Activated CD4-positive, alpha-beta memory T cell treated with anti-CD3 and anti-CD28 coated beads, Interleukin-2, amount 10 ng/mL, durations not matched to agents 7 days and 5 days (primary cell): ENCODE results near the gene PACRG. TPM values are rescaled to one million over a fixed set of nuclear protein-coding genes. Genes with fewer than 3 reads are reported as not detected.

Source experiments
- CTCF ChIA-PET: fragments of 350-600 bp; sonication (Branson Sonifier 250); formaldehyde crosslinking; loops from one replicate; lab custom pipeline; 2021; ENCODE audit warnings: antibody characterized with exemption, inconsistent platforms; lab: Charles Lee
- POLR2A ChIA-PET: fragments of 350-600 bp; sonication (Branson Sonifier 250); formaldehyde crosslinking; loops from one replicate; lab custom pipeline; 2021; ENCODE audit warnings: antibody characterized with exemption; lab: Charles Lee
- DNase-seq: peaks from one replicate; pipeline ENCODE4 v3.0.0-alpha.2; 2020
- H3K27ac Mint-ChIP-seq: one replicate; pipeline ENCODE4 v1.8.0; 2021; ENCODE audit warnings: mild to moderate bottlenecking, mixed read lengths
- H3K27me3 Mint-ChIP-seq: one replicate; pipeline ENCODE4 v1.8.0; 2021; ENCODE audit warnings: mixed read lengths
- H3K36me3 Mint-ChIP-seq: one replicate; pipeline ENCODE4 v1.8.0; 2021; ENCODE audit warnings: low read depth, mixed read lengths
- H3K4me1 Mint-ChIP-seq: one replicate; pipeline ENCODE4 v1.8.0; 2021; ENCODE audit warnings: mixed read lengths
- H3K4me3 Mint-ChIP-seq: one replicate; pipeline ENCODE4 v1.8.0; 2021; ENCODE audit warnings: mild to moderate bottlenecking, mixed read lengths
- H3K9me3 Mint-ChIP-seq: one replicate; pipeline ENCODE4 v1.8.0; 2021; ENCODE audit warnings: mixed read lengths
- total RNA-seq, 2 experiments: library from RNA; stranded (reverse); gene quantifications; one replicate each; pipeline ENCODE4 v1.2.3, GENCODE V29; 2021

PACRG gene
- total RNA-seq, 2 experiments from 2014 or later: not detected

DNA sequence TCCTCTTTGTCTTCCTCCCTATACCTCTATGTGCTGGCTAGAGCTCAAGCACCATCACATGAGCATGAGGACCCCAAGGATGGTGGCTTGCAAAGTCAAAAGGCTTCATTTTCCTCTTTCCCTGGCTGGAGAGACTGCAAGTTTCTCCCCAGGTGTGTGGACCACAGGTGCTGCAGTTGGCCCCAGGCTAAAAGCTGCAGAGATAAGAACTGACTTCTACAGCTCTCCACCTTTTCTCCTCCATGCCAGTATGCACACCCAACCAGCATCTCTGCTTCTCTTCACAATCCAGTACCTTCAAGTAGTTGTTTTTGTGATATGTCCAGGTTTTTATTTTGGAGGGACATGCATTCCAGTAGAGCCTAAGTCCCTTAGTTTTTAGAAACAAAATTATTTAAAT lies 29.3 kb upstream of the PACRG start:
- Mint-ChIP-seq H3K27me3 (no peaks in the 10 kb centered on the region), H3K27ac (no peak overlapping the region), H3K9me3 (no peaks in the 10 kb centered on the region), H3K4me1 (no peaks in the 10 kb centered on the region), H3K36me3 (no peaks in the 10 kb centered on the region), H3K4me3 (no peak overlapping the region)
- no peak for DNase-seq
- ChIA-PET POLR2A (no interaction called here), CTCF (no interaction called here)

DNA sequence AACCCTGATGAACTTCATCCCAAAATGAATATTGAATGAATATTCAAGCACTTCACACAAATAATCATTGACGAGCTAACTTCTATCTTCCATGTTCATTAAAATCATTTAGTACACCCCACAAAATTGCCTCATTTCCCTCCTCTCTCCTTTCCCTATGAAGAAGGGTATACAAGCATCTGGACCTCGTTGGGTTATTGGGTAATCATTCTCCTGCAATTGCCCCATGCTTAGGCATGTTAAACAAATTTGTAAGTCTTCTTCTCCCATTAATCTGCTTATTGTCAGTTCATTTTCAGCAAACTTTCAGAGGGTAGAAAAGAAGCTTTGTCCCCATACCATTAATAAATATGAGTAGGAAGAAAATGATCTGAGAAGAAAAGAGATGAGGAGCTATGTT lies 27.8 kb upstream of the PACRG start:
- no peaks in the 10 kb centered on the region for H3K9me3 Mint-ChIP-seq
- ChIA-PET CTCF (no interaction called here), POLR2A (no interaction called here)
- no peak overlapping the region for H3K27ac Mint-ChIP-seq
- H3K4me3 Mint-ChIP-seq: no peak overlapping the region
- H3K36me3 Mint-ChIP-seq: no peaks in the 10 kb centered on the region
- H3K4me1 Mint-ChIP-seq: no peaks in the 10 kb centered on the region
- H3K27me3 Mint-ChIP-seq: no peaks in the 10 kb centered on the region
- no peak for DNase-seq

DNA sequence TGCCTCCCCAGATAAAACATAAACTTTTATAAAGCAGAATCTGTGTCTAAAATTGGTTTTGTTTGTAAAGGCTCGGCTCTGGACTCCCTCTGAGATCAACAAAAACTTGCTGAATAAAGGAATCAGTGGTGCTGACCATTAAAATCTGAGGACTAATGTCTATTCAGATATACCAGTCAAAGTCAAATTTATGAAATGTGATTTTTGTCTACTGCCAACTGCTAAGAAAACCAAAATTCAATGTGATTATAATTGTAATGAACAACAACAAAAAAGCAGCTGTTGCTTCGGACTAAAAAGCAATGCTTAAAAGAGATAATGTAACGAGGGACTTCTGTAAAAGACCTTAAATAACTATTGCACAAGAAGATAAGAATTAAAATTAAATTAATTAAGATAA lies 26.8 kb upstream of the PACRG start:
- CTCF ChIA-PET: no interaction called here
- no peaks in the 10 kb centered on the region for H3K36me3 Mint-ChIP-seq

DNA sequence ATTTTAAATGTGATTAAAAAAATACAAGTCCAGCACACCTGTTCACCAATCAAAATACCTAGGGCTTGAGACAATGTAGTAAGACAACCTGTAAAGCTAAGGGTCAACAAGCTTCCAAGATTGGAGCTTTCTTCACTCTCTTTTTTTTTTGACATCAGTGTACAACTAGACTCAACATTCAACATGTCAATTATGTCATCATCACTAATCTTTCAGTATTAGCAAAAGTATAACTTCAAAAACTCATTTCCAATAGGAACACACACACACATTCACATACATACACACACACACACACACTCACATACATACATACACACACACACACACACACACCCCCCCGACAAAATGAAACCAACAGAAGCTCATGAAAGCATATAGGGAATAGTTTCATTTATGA lies 26.2 kb upstream of the PACRG start:
- H3K4me3 Mint-ChIP-seq: no peak overlapping the region
- H3K27ac Mint-ChIP-seq: no peak overlapping the region
- POLR2A ChIA-PET: no interaction called here
- no peaks in the 10 kb centered on the region for H3K9me3 Mint-ChIP-seq
- no peaks in the 10 kb centered on the region for H3K27me3 Mint-ChIP-seq
- no peaks in the 10 kb centered on the region for H3K36me3 Mint-ChIP-seq
- DNase-seq: no peak
- CTCF ChIA-PET: no interaction called here
- no peaks in the 10 kb centered on the region for H3K4me1 Mint-ChIP-seq

More for the DNA sequence above, 26.8 kb upstream of the PACRG start:
- no peak for DNase-seq
- Mint-ChIP-seq H3K4me1 (no peaks in the 10 kb centered on the region), H3K4me3 (no peak overlapping the region), H3K27me3 (no peaks in the 10 kb centered on the region), H3K9me3 (no peaks in the 10 kb centered on the region), H3K27ac (no peak overlapping the region)
- POLR2A ChIA-PET: no interaction called here

DNA sequence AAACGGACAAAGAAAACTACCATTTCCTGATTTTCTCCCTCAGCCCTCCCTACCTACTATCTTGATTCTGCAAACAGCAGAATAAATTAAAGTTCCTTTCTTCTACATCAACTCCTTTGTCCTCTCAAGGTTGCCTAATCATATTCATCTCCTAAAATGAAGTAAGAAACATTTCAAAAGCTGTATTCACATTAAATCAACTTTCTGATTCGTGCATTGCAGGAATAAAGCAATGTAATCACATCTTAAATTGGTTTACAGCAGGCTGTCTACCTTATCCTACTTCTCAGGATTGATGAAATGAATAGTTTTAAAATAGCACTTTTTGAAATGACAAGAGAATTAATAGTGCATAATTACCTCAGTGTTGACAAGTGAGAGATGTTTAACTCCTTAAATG lies 25.3 kb upstream of the PACRG start:
- Mint-ChIP-seq H3K27me3 (no peaks in the 10 kb centered on the region), H3K4me1 (no peaks in the 10 kb centered on the region), H3K36me3 (no peaks in the 10 kb centered on the region), H3K27ac (no peak overlapping the region), H3K4me3 (no peak overlapping the region), H3K9me3 (no peaks in the 10 kb centered on the region)
- CTCF ChIA-PET: no interaction called here
- POLR2A ChIA-PET: no interaction called here
- no peak for DNase-seq

DNA sequence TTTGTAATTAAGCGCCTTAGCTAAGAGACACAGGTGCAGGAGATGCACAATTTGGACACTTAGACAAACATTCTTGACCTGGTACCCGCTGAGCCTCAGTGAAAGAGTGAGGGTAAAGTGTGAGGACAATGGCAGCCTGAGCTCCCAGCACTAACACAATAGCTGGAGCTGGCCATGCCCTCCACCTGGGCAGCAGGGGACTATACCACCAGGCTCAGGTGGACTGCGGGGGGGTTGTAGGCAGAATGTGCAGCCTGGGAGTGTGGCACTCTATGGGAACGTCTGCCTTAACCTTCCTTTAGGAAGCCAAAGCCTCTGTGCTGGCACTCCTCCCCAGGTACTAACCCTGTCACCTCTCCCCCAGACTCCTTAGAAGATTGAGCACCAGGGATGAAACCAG lies 23.8 kb upstream of the PACRG start:
- POLR2A ChIA-PET: no interaction called here
- no peaks in the 10 kb centered on the region for H3K9me3 Mint-ChIP-seq
- DNase-seq: no peak
- no peaks in the 10 kb centered on the region for H3K27me3 Mint-ChIP-seq
- no peak overlapping the region for H3K27ac Mint-ChIP-seq
- no peaks in the 10 kb centered on the region for H3K4me1 Mint-ChIP-seq
- CTCF ChIA-PET: no interaction called here
- H3K36me3 Mint-ChIP-seq: no peaks in the 10 kb centered on the region
- no peak overlapping the region for H3K4me3 Mint-ChIP-seq

DNA sequence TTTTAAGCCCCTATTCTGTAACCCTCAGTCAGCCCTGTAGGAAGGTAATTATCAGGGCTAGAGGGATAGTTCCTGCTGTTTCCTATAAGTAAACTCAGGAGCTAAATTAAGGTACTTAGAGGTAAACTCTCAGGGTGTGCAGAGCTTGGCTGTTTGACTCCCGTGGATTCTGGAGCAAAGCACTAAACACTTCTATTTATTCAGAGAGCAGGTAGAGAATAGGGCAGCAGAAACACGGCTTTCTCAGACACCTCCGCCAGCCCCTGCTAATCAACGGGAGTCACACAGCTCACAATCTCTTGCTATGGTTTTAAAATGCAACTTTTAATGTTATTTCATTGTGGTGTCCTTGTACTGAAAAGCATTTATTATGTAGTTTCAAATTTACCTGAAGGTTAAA lies 22.0 kb upstream of the PACRG start:
- POLR2A ChIA-PET: no interaction called here
- H3K27me3 Mint-ChIP-seq: no peaks in the 10 kb centered on the region
- no peak overlapping the region for H3K4me3 Mint-ChIP-seq
- H3K9me3 Mint-ChIP-seq: no peaks in the 10 kb centered on the region
- no peaks in the 10 kb centered on the region for H3K36me3 Mint-ChIP-seq
- no peaks in the 10 kb centered on the region for H3K4me1 Mint-ChIP-seq
- CTCF ChIA-PET: interaction anchor here (0.5 to 0.7 kb wide), 2 partner anchors 100 to 220 kb away, joined by 3 read pairs; no protein-coding TSS in a partner anchor
- no peak overlapping the region for H3K27ac Mint-ChIP-seq
- no peak for DNase-seq

DNA sequence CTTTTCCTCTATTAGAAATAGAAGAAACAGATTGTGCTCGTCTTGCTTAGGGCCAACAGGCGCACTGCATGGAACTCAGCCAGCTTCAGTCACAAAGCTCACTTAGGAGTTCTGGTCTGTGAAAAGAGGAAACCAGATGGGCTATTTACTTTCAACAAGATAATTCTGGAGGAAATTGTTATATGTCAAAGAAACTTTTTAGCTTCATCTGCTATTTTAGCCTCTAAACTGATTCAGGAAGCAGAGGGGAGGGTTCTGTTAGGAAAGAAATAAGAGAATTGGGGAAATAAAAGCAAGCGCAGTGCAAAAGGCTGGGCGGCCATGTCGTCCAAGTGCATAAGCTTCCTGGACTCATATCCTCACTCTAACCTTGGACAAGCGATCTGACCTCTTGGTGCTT lies 21.5 kb upstream of the PACRG start:
- CTCF ChIA-PET: interaction anchor here (0.5 kb wide), 1 partner anchor 100 kb away, joined by 3 read pairs; no protein-coding TSS in a partner anchor

DNA sequence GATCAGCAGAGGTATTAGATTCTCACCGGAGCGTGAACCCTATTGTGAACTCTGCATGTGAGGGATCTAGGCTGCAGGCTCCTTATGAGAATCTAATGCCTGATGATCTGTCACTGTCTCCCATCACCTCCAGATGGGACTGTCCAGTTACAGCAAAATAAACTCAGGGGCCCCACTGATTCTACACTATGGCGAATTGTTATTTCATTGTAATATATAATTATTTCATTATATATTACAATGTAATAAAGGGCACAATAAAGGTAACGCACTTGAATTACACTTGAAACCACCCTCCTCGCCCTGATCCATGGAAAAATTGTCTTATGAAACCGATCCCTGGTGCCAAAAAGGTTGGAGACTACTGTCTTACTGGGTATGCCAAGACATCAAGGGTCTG lies 18.8 kb upstream of the PACRG start:
- ChIA-PET POLR2A (interaction anchor here (0.6 kb wide), 1 partner anchor 19 kb away, joined by 4 read pairs; the partner anchor contains the start of gene PACRG), CTCF (no interaction called here)
- no peaks in the 10 kb centered on the region for H3K9me3 Mint-ChIP-seq
- no peaks in the 10 kb centered on the region for H3K36me3 Mint-ChIP-seq
- H3K27ac Mint-ChIP-seq: no peak overlapping the region
- DNase-seq: no peak
- H3K27me3 Mint-ChIP-seq: no peaks in the 10 kb centered on the region
- H3K4me1 Mint-ChIP-seq: no peaks in the 10 kb centered on the region
- no peak overlapping the region for H3K4me3 Mint-ChIP-seq

More for the DNA sequence above, 21.5 kb upstream of the PACRG start:
- H3K4me3 Mint-ChIP-seq: no peak overlapping the region
- no peaks in the 10 kb centered on the region for H3K36me3 Mint-ChIP-seq
- H3K27me3 Mint-ChIP-seq: no peaks in the 10 kb centered on the region
- no peak overlapping the region for H3K27ac Mint-ChIP-seq
- H3K9me3 Mint-ChIP-seq: no peaks in the 10 kb centered on the region
- no peak for DNase-seq
- POLR2A ChIA-PET: no interaction called here
- H3K4me1 Mint-ChIP-seq: no peaks in the 10 kb centered on the region

DNA sequence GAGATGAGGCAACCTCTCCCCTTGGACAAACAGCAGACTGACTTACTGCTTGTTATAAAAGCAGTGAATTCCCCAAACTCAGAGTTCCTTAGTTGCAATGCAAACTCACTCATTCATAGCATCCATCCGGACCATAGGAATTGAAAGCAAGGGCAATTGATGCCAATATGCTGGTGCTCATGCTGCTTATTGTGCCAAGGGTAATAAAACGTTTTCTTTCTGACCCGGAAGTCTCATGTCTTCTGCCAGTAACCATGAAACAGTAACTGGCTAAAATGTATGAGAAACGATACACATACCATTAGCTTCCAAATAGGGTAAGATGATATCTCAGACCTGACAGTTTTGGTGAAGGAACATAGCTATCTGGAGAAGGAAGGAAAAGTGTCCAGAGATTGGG lies 18.3 kb upstream of the PACRG start:
- H3K4me3 Mint-ChIP-seq: no peak overlapping the region
- no peak for DNase-seq
- no peaks in the 10 kb centered on the region for H3K36me3 Mint-ChIP-seq
- H3K27me3 Mint-ChIP-seq: no peaks in the 10 kb centered on the region
- H3K9me3 Mint-ChIP-seq: no peaks in the 10 kb centered on the region
- no peaks in the 10 kb centered on the region for H3K4me1 Mint-ChIP-seq
- ChIA-PET CTCF (no interaction called here), POLR2A (interaction anchor here (0.6 kb wide), 1 partner anchor 19 kb away, joined by 4 read pairs; the partner anchor contains the start of gene PACRG)
- no peak overlapping the region for H3K27ac Mint-ChIP-seq

DNA sequence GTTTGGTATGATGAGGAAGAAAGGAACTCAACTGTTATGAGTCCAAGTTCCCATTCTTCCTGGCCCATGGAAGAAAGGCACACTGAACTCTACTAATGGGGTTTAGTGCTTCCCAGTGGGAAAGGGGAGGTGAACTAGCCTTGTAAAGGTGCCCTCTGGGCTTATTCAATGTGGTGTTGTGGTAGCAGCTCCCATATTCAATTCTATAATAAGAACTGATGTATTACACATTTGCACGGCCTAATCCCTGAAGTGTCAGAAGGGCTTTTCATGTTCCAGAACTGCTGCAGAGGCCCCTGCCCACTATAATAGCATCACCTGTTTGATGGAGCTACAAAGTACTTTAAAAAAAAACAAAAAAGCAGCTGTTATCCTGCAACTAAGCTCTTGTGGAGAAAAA lies 17.4 kb upstream of the PACRG start:
- no peaks in the 10 kb centered on the region for H3K4me1 Mint-ChIP-seq
- POLR2A ChIA-PET: no interaction called here
- no peak overlapping the region for H3K4me3 Mint-ChIP-seq
- H3K27ac Mint-ChIP-seq: no peak overlapping the region
- no peaks in the 10 kb centered on the region for H3K27me3 Mint-ChIP-seq
- CTCF ChIA-PET: no interaction called here
- H3K36me3 Mint-ChIP-seq: no peaks in the 10 kb centered on the region
- DNase-seq: no peak
- no peaks in the 10 kb centered on the region for H3K9me3 Mint-ChIP-seq

DNA sequence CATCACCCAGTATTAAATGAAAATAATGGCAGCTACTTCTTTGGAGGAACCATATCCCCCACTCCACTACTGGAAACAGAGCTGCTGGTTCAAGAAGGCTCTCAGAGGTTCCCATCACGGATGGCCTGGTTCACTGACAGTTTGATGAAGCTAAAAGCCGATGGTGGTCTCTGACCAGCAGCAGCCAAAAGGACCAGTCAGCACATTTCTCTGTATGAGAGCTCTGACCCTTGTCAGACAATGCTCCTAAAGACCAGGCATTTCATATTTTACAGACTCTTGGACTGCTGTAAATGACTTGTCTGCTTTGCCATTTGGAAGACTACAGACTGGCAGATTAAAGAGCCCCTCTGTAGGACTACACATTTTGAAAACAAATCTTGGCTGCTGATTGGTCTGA lies 16.8 kb upstream of the PACRG start:
- ChIA-PET CTCF (no interaction called here), POLR2A (no interaction called here)
- Mint-ChIP-seq H3K27ac (no peak overlapping the region), H3K36me3 (no peaks in the 10 kb centered on the region), H3K4me1 (no peaks in the 10 kb centered on the region), H3K27me3 (no peaks in the 10 kb centered on the region), H3K9me3 (no peaks in the 10 kb centered on the region), H3K4me3 (no peak overlapping the region)
- no peak for DNase-seq

DNA sequence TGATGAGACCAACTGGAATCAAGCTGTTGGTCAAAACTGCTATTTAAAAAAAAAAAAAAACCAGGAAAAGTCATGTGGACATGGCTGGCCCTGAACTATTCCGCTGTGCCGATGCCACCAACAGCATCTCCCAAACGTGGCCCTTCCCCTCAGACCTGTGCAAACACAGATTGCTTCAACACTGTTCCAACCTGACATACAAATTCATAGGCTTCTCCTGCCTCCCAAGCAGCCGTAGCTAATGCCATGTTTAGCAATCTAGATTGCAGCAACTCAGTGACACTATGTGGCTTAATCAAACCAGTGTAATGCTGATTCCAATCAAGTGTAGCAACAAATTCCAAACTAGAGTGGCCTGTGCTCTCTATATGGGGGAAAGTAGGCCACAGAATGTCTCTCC lies 16.4 kb upstream of the PACRG start:
- Mint-ChIP-seq H3K4me3 (no peak overlapping the region), H3K27me3 (no peaks in the 10 kb centered on the region), H3K4me1 (no peaks in the 10 kb centered on the region), H3K9me3 (no peaks in the 10 kb centered on the region), H3K27ac (no peak overlapping the region), H3K36me3 (no peaks in the 10 kb centered on the region)
- no peak for DNase-seq
- POLR2A ChIA-PET: no interaction called here
- CTCF ChIA-PET: no interaction called here

DNA sequence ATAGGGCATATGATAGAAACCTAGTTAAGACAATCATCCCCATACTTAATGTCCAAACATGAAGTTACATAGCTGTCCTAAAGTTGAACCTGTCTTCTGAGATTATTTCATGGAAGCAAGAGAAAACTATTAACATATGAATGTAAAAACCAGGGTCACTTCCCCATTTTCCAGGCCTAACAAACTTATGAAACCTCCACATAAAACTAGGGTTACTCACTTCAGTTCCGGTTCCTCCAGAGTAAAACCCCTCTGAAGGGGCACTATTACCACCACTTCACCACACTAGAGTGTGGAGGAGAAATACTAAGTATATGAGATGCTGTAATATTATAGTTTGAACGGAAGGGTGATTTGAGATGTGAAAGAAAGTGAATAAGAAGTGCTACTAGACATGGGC lies 15.1 kb upstream of the PACRG start:
- no peaks in the 10 kb centered on the region for H3K4me1 Mint-ChIP-seq
- DNase-seq: no peak
- H3K36me3 Mint-ChIP-seq: no peaks in the 10 kb centered on the region
- CTCF ChIA-PET: no interaction called here
- H3K27me3 Mint-ChIP-seq: no peaks in the 10 kb centered on the region
- no peak overlapping the region for H3K4me3 Mint-ChIP-seq
- no peak overlapping the region for H3K27ac Mint-ChIP-seq
- H3K9me3 Mint-ChIP-seq: peaks cover 3% of the 10 kb centered on the region
- POLR2A ChIA-PET: no interaction called here
